Jurkat, Clone E6-1 (cell line): ENCODE data around the gene ACAN.

Experiments
- DNase-seq: peaks from one replicate; pipeline ENCODE4 v3.0.0-alpha.2; 2011; ENCODE audit warnings: low read depth, low spot score
- H3K4me3 ChIP-seq: 2 replicates; pipeline ENCODE4 v1.5.1; 2011; ENCODE audit warnings: mild to moderate bottlenecking, low read length, control low read depth, moderate library complexity

The ACAN gene

GRCh38 chr15:88871313-88871712, 68.1 kb downstream of the ACAN start:
- no peak overlapping the region for H3K4me3 ChIP-seq
- DNase-seq: no peak

GRCh38 chr15:88872106-88872505, 68.9 kb downstream of the ACAN start:
- no peak overlapping the region for H3K4me3 ChIP-seq
- no peak for DNase-seq

GRCh38 chr15:88872706-88873105, 69.5 kb downstream of the ACAN start:
- no peak overlapping the region for H3K4me3 ChIP-seq
- no peak for DNase-seq

- no peak for DNase-seq
Measured at GRCh38 chr15:88873786-88874185, 70.5 kb downstream of the ACAN start.

GRCh38 chr15:88874275-88874674, 71.0 kb downstream of the ACAN start:
- no peak overlapping the region for H3K4me3 ChIP-seq
- no peak for DNase-seq

More at GRCh38 chr15:88873786-88874185, 70.5 kb downstream of the ACAN start:
- no peak overlapping the region for H3K4me3 ChIP-seq

GRCh38 chr15:88874684-88875083, 71.4 kb downstream of the ACAN start:
- no peak for DNase-seq
- no peak overlapping the region for H3K4me3 ChIP-seq

- no peak overlapping the region for H3K4me3 ChIP-seq
- no peak for DNase-seq
Measured at GRCh38 chr15:88876573-88876972, 73.3 kb downstream of the ACAN start.

- no peak for DNase-seq
- H3K4me3 ChIP-seq: no peak overlapping the region
Measured at GRCh38 chr15:88877415-88877814, 74.2 kb downstream of the ACAN start.

GRCh38 chr15:88877906-88878305, 74.7 kb downstream of the ACAN start:
- H3K4me3 ChIP-seq: no peak overlapping the region
- DNase-seq: no peak

- no peak for DNase-seq
- no peak overlapping the region for H3K4me3 ChIP-seq
Measured at GRCh38 chr15:88878720-88879184, 75.5 kb downstream of the ACAN start.

GRCh38 chr15:88880944-88881740, 77.9 kb downstream of the ACAN start:
- H3K4me3 ChIP-seq: no peak overlapping the region
- DNase-seq: no peak

- no peak for DNase-seq
- H3K4me3 ChIP-seq: no peak overlapping the region
Measured at GRCh38 chr15:88881775-88882174, 78.5 kb downstream of the ACAN start.

GRCh38 chr15:88882785-88883184, 79.5 kb downstream of the ACAN start:
- DNase-seq: no peak
- no peak overlapping the region for H3K4me3 ChIP-seq

GRCh38 chr15:88887068-88887580, 83.9 kb downstream of the ACAN start:
- DNase-seq: no peak
- H3K4me3 ChIP-seq: no peak overlapping the region

- H3K4me3 ChIP-seq: no peak overlapping the region
- DNase-seq: no peak
Measured at GRCh38 chr15:88888719-88889118, 85.5 kb downstream of the ACAN start.

GRCh38 chr15:88890495-88890894, 87.3 kb downstream of the ACAN start:
- no peak overlapping the region for H3K4me3 ChIP-seq
- no peak for DNase-seq

GRCh38 chr15:88891540-88892254, 88.5 kb downstream of the ACAN start:
- H3K4me3 ChIP-seq: no peak overlapping the region
- DNase-seq: no peak

- H3K4me3 ChIP-seq: no peak overlapping the region
- peak; percentile 55 for DNase-seq
Measured at GRCh38 chr15:88894348-88894818, 91.1 kb downstream of the ACAN start.

GRCh38 chr15:88894819-88895767, 91.9 kb downstream of the ACAN start, which contains the start of gene HAPLN3:
Gene HAPLN3, minus strand, starts transcription at chr15:88895544. Its CDS starts 8,246 bp downstream, at chr15:88887298.
- H3K4me3 ChIP-seq: peak within 1 kb of the TSS; percentile 41
- DNase-seq: peak; percentile 25
